GM18507 (cell line): ENCODE data around the gene TPPP2.
"Not testable (repeated sequence)": the region's sequence is repeated elsewhere in the genome, so short reads cannot be mapped to it uniquely, and the experiment has no call there.

Experiments used
- DNase-seq: peaks from one replicate; pipeline ENCODE4 v3.0.0; 2011; ENCODE audit warnings: low read depth; ENCODE audit not compliant: insufficient read length; ENCODE audit errors: extremely low spot score
- FAIRE-seq: peaks from 2 replicates; lab custom pipeline; 2011; peaks lifted over from hg19 to GRCh38; lab: Jason Lieb, UNC

Gene TPPP2

DNA sequence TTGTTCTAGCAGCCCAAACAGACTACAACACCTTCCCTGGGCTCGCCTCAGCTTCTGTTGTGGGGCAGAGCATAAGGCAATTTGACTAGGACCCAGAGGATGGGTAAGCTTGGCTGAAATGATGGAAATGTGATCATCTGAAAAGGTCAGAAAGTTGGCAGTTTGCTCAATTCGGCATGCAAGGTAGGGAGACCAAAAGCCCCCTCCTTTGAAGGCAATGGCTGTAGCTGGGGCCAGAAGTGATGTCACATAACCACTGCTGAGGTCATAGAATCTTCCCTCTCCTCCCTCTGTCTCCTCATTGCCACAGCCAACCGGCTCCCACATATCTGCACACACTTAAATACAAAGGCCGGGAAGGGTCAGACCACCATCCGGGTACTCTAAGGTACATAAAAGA lies at the start of gene TPPP2:
TSS of gene TPPP2 (plus strand) at position 301 of the 400 bp plus-strand sequence. CDS start 365 bp downstream, outside the sequence.
- DNase-seq: no peak

GRCh38 chr14:20980906-20981305 lies 49.1 kb upstream of the TPPP2 start:
- FAIRE-seq: no peak
- no peak for DNase-seq

More for the DNA sequence above, at the start of gene TPPP2:
- no peak for FAIRE-seq

DNA sequence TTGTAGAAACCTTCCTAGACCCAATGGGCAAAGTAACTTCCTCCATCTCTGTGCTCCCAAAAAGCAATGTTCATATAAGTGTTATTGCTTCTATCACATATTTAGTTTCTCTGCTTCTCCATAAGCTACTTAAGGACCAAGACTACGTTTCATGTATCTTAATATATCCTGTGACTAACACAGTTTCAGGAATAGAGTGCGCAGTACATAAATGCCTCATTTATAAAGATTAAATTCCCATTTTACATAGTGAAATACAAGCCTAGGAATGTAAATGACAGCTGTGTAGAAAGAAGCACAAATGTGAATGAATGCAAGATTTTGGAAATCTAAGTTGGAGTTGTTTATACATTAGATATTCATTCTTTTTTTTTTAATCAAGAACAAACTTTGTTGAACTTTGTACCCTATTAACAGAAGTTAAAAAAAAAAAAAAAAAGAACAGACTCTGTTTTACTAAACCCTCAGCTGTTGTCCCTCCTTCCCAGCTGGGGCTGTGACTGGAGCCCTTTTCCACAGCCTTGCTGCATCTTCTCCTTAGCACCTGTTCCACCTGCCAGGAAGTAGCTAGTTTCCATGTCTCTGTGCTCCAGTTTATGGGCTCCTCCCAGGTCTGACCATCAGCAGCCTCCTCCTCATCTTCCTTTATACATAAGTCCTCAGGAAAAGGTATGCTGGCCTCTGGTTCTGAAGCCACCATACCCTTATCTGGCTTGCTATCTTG lies 47.2 kb upstream of the TPPP2 start:
- no peak for FAIRE-seq
- DNase-seq: no peak

- DNase-seq, FAIRE-seq: not testable (repeated sequence)
Observed at GRCh38 chr14:20985650-20986049, 44.4 kb upstream of the TPPP2 start.

- FAIRE-seq: no peak
- DNase-seq: no peak
Observed at GRCh38 chr14:20986811-20987210, 43.2 kb upstream of the TPPP2 start.

GRCh38 chr14:20988717-20989470 lies 41.1 kb upstream of the TPPP2 start:
- no peak for FAIRE-seq
- DNase-seq: no peak

- DNase-seq: no peak
- FAIRE-seq: no peak
Observed at GRCh38 chr14:20989471-20989786, 40.6 kb upstream of the TPPP2 start.

- DNase-seq: peak; percentile 81
- FAIRE-seq: peak; percentile 95
Observed at GRCh38 chr14:20989787-20990600, 40.0 kb upstream of the TPPP2 start, which contains the start of gene METTL17. TSS of gene METTL17 (plus strand) at chr14:20989980. CDS start at chr14:20990003, 23 bp downstream.

- DNase-seq: no peak
- no peak for FAIRE-seq
Observed at GRCh38 chr14:20996521-20996920, 33.5 kb upstream of the TPPP2 start.

GRCh38 chr14:20997115-20997514 lies 32.9 kb upstream of the TPPP2 start:
- no peak for FAIRE-seq
- DNase-seq: no peak

- FAIRE-seq (no peak), DNase-seq (no peak)
Observed at GRCh38 chr14:20997564-20997963, 32.5 kb upstream of the TPPP2 start.

GRCh38 chr14:20998139-20998538 lies 31.9 kb upstream of the TPPP2 start:
- DNase-seq: no peak
- no peak for FAIRE-seq

- DNase-seq (no peak), FAIRE-seq (no peak)
Observed at GRCh38 chr14:20998674-20999366, 31.2 kb upstream of the TPPP2 start, which contains the start of gene SLC39A2. TSS of gene SLC39A2 (plus strand) at chr14:20999293. CDS start at chr14:20999447, 154 bp downstream.

DNA sequence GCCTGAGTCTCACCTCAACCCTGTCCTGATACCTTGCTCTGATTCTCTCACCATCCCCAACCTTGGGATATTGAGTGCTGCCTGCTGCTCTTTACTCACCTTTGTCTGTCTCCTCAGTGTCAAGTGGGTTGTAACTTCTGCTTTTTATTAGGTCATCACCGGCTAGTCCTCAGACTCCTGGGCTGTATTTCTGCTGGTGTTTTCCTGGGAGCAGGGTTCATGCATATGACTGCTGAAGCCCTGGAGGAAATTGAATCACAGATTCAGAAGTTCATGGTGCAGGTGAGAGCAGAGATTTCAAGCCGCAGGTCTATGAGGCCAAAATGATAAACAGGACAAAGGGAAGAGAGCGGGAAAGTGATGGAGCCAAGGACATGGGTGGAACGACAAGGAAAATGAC lies 30.4 kb upstream of the TPPP2 start:
- DNase-seq (no peak), FAIRE-seq (no peak)

GRCh38 chr14:21001218-21001617 lies 28.8 kb upstream of the TPPP2 start:
- no peak for FAIRE-seq

DNA sequence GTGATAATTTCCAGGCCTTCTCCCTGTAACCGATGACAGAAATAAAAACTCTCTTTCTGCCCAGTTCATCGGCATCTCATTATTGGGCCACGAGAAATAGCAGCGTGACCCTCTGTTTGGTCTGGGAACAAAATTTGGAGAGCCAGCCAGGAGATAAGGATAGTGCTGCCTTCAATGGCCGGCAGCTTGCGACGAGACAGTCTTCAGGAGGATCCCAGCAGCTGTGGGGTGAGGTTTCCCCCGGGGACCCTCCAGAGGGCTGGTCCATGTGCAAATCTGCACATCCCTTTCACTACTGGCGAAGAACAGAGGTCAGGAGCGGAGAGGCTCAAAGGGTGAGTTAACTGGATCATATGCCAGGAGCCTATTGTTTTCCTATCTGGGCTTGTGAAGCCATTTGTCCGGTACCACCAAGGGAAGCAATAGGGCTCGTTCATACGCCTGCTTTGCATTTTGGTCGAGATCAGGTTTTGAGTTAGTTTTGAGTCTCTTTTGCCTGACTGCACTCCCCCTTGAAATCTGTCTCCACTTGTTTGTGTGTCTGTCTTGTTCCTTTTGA lies 26.1 kb upstream of the TPPP2 start:
- DNase-seq (no peak), FAIRE-seq (no peak)

More at GRCh38 chr14:21001218-21001617, 28.8 kb upstream of the TPPP2 start:
- no peak for DNase-seq

DNA sequence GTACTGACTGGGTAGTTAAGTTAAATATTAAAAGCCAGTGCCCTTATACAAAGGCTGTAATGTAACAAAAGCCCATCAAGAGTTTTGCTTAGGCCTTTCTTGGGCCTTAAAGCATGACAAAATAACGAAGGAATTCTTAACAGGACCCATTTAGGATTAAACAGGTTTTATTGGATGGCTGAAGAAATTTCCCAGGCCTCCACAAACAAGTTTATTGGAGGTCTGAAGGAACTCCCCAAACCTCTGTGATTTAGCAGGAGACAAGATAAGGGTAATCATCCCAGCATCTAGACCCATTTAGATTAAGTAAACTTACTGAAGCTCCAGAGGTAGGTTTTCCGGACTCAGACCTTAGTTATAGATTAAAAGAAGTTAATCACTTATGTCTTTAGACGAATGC lies 20.3 kb upstream of the TPPP2 start:
- FAIRE-seq, DNase-seq: not testable (repeated sequence)

- no peak for DNase-seq
- no peak for FAIRE-seq
Observed at GRCh38 chr14:21011136-21011535, 18.9 kb upstream of the TPPP2 start.

GRCh38 chr14:21014761-21015190 lies 15.2 kb upstream of the TPPP2 start:
- DNase-seq: no peak
- FAIRE-seq: peak; percentile 86
